Psoas muscle (tissue), 8 donors: ENCODE data around the gene HSPB9. TPM values are rescaled to one million over a fixed set of nuclear protein-coding genes. Genes with fewer than 3 reads are reported as not detected.

Source experiments
- ATAC-seq, 4 donors: fragments of 200-7000 bp; cut with Tn5 transposase; one replicate each; pipeline ENCODE4 v1.9.1; 2020; ENCODE audit warnings: moderate library complexity in 3 of 4, mild to moderate bottlenecking in 2 of 4
- DNase-seq, 2 donors: peaks; one replicate each; pipeline ENCODE4 v3.0.0-alpha.2; 2020
- H3K27ac ChIP-seq: fragments of 200-600 bp; one replicate; pipeline ENCODE4 v1.8.0; 2022
- H3K27me3 ChIP-seq, 3 donors: fragments of 200-600 bp in 1 of 3; one replicate each; pipeline versions ENCODE4 v1.6.1 to v1.8.0; 2013 to 2022; ENCODE audit warnings: low read length in 2 of 3, mild to moderate bottlenecking in 2 of 3, moderate library complexity in 1 of 3; ENCODE audit not compliant: insufficient read depth in 3 of 3
- H3K36me3 ChIP-seq, 2 donors: fragments of 200-600 bp in 1 of 2; one replicate each; pipeline versions ENCODE4 v1.6.1 to v1.8.0; 2013 to 2022; ENCODE audit warnings: low read depth in 1 of 2, mild to moderate bottlenecking in 1 of 2, moderate library complexity in 1 of 2; ENCODE audit not compliant: insufficient read depth in 1 of 2
- H3K4me1 ChIP-seq: fragments of 200-600 bp; one replicate; pipeline ENCODE4 v1.8.0; 2022
- H3K4me3 ChIP-seq: fragments of 200-600 bp; one replicate; pipeline ENCODE4 v1.8.0; 2022; ENCODE audit warnings: mild to moderate bottlenecking
- H3K9me3 ChIP-seq: fragments of 200-600 bp; one replicate; pipeline ENCODE4 v1.8.0; 2022
- WGBS, 3 donors: extraction: QIAGEN DNeasy Blood & Tissue Kit; methylation state at CpG; one replicate each; pipeline versions ENCODE4 v1.1.6 to v1.1.7; 2013; 5-methylcytosine and 5-hydroxymethylcytosine counted together
- intact Hi-C, 2 donors: fragments of 100-400 bp; cut with DNase I; formaldehyde crosslinking; loops; one replicate each; pipeline versions ENCODE4 v1.11.0 to v1.14.2; 2022
- polyA plus RNA-seq, 3 donors: library from polyadenylated mRNA; stranded (reverse); fragments of 200-250 nt; gene quantifications; one replicate each; pipeline ENCODE4 v1.2.3, GENCODE V29; 2013
- total RNA-seq, 4 donors: library from RNA; stranded (reverse); fragmentation: NEBNext Ultra II Directional in 2 of 4; extraction: Animal tissue kit (Norgen Biotek cat#: 25700) in 2 of 4; gene quantifications; one replicate each; pipeline versions ENCODE4 v1.2.1 to v1.2.4, GENCODE V29; 2021 to 2023
- TF ChIP-seq, protein P1 (sequence below): fragments of 200-600 bp; IDR thresholded peaks from one replicate; pipeline ENCODE4 v1.8.0; 2022; ENCODE audit warnings: antibody characterized with exemption
- donor health status: healthy with polysubstance abuse.
- donor health status: DM: no; HTN: no; CAD: no; lungs with moderate emphysema.
- donor health status: Bipolar disorder and iron deficiency.
- donor health status: healthy.
- donor health status: DM: yes; HTN: yes; CAD: no.
- donor health status: DM: no; HTN: no; CAD: no.
- donor health status: DM: no; HTN: no; CAD: no.
- donor health status: DM: yes; HTN: yes; CAD: no.

HSPB9 gene
- total and polyA plus RNA-seq, 7 donors = 0.03 to 0.53 (median 0.43) TPM; not detected in 4

DNA sequence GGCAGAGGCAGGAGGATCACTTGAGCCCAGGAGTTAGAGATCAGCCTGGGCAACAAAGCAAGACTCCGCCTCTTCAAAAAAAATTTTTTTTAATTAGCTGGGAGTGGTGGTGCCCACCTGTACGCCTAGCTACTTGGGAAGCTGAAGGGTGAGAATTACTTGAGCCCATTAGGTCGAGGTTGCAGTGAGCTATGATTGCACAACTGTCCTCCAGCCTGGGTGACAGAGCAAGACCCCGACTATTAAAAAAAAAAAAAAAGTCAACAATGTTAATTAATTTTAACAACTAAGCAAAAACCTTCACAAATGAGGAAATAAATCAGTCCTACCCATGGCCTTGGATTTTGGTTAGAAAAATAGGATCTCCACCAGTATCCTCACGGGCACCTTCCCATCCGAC, 15.5 kb upstream of the HSPB9 start:
- TF ChIP-seq, protein P1, sequence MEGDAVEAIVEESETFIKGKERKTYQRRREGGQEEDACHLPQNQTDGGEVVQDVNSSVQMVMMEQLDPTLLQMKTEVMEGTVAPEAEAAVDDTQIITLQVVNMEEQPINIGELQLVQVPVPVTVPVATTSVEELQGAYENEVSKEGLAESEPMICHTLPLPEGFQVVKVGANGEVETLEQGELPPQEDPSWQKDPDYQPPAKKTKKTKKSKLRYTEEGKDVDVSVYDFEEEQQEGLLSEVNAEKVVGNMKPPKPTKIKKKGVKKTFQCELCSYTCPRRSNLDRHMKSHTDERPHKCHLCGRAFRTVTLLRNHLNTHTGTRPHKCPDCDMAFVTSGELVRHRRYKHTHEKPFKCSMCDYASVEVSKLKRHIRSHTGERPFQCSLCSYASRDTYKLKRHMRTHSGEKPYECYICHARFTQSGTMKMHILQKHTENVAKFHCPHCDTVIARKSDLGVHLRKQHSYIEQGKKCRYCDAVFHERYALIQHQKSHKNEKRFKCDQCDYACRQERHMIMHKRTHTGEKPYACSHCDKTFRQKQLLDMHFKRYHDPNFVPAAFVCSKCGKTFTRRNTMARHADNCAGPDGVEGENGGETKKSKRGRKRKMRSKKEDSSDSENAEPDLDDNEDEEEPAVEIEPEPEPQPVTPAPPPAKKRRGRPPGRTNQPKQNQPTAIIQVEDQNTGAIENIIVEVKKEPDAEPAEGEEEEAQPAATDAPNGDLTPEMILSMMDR = no peak
- WGBS, 3 donors = 76 to 81% (median 80%) methylated on average over 6 of the region's 6 CpGs
- DNase-seq (no peak), ATAC-seq (no peak)
- Histone ChIP-seq H3K27me3 (no peaks in the 10 kb centered on the region), H3K27ac (no peak overlapping the region), H3K9me3 (no peaks in the 10 kb centered on the region), H3K4me3 (peak overlapping the region; percentile 39), H3K4me1 (peaks cover 17% of the 10 kb centered on the region), H3K36me3 (peaks cover 0 to 15% of the 10 kb centered on the region in 2 donors)
- intact Hi-C loops = no loop called here

DNA sequence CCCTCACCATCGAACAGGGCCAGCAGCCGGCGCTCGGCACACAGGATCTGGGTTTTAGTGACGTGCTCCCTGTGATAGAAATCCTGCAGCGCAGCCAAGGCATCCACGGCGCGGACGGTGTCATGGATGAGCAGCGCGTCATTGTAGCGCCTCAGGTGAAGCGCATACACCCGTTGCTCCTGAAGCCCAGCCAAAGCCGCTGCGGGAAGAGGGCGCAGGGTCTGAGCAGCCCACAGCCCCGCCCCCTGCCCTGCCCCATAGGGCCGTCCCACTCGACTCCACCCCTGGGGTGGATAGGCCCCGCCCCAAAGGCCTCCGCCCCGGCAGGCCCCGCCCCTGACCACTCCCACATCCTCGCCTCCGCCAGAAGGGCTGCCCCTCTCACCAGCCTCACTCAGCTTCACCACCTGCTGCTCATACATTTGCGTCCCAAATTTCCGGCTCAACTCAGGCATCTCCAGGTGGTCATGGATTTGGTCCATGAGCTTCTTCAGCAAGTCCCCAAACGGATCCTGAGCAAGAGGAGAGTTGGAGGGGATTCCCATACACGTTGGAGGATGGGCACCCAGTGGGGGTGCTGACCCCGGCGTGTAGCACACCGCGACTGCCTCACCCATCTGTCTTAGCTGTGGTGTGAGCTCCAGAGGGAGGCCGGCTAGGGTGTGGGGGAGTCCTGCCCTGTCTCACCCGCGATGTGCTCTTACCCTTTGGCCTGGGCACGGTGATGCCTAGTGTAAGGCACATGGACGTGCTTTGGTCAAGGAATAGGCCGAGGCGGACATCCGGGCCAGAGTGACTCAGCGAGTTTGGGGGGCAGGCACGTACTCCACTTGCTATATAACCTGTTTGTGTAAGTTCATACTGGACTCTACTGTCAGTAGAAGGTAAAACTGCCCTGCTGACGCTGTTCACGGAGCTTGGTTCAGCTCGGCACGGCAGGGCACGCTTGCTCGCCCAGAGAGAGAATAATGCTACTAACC, 14.7 kb upstream of the HSPB9 start:
- intact Hi-C loops = no loop called here
- H3K9me3 ChIP-seq = no peaks in the 10 kb centered on the region
- DNase-seq = peak; percentile 78 to 83

DNA sequence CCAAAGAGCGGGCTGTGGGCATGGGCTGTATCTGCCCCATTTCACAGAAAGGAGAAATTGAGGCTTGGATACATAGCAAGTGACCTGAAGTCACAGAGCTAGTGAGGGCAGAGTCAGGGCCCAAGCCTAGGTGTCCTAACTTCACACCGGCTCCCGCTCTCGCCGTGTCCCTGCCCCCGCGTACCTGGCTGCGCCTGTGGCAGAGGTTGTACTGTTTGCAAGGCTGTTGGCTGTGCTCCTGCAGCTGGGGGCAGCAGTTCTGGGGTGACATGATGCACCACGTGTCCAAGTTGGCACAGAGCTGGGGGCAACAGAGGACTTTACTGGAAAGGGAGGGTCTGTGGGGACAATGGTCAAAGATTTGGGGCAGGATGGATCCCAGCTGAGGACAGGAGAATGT, 13.5 kb upstream of the HSPB9 start:
- TF ChIP-seq, protein P1 = no peak
- Histone ChIP-seq H3K27me3 (no peaks in the 10 kb centered on the region), H3K4me3 (no peak overlapping the region), H3K27ac (no peak overlapping the region), H3K4me1 (peaks cover 21% of the 10 kb centered on the region), H3K36me3 (peaks cover 0 to 23% of the 10 kb centered on the region in 2 donors), H3K9me3 (no peaks in the 10 kb centered on the region)
- WGBS, 3 donors = 88 to 93% (median 91%) methylated on average over 9 of the region's 9 CpGs
- intact Hi-C loops = no loop called here
- no peak for DNase-seq
- no peak for ATAC-seq

More for the DNA sequence above, 14.7 kb upstream of the HSPB9 start:
- H3K27ac ChIP-seq = no peak overlapping the region
- peaks cover 0 to 15% of the 10 kb centered on the region in 2 donors for H3K36me3 ChIP-seq
- H3K4me1 ChIP-seq = peaks cover 17% of the 10 kb centered on the region
- ATAC-seq = peak; percentile 68 to 90 (median 82)
- WGBS, 3 donors = 55 to 63% (median 55%) methylated on average over 44 to 51 of the region's 51 CpGs
- H3K4me3 ChIP-seq = peak overlapping the region; percentile 39
- TF ChIP-seq, protein P1 = no peak
- H3K27me3 ChIP-seq = no peaks in the 10 kb centered on the region

DNA sequence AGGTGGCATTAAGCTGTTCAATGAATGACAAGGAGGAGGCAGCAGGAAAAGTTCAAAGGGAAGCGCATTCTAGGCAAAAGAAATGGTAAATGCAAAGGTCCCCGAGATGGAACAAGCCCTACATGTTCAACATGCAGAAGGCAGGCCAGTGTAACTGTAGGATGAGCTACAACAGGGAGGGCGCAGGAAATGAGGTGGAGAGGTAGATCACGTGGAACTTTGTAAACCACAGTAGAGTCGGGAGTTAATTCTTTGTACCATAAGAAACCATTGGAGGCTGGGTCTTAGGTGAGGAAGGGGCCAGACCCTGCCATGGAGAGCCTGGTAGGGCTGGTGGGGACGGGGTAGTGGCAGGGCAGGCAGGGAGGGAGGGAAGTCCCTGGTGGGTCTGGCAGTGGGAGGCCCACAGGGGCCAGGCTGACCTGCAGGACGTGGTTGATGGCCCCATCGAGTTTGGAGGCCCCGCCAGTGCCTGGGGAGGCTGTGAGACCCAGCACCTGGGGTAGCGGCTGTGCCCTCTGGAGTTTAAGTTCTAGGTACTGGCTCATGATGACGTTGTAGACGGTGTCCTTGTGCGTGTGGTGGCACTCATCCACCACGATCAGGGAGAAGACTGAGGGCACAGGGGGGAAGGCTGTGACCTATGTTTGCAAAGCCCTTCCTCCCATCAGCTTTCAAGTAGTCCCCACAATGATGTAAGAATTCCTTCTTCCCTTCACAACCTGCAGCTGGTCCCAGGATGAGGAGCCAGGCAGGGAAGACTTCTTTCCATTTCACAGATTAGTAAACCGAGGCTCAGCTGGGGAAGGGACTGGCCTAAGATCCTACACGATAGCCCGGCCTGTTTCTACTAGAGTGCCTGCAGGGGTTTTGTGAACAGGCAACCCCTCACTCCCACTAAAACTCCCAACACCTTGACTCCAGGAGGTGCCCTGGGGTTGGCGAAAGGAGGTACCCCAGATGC, 12.0 kb upstream of the HSPB9 start:
- TF ChIP-seq, protein P1 = no peak
- ATAC-seq = no peak
- Histone ChIP-seq H3K4me1 (peaks cover 21% of the 10 kb centered on the region), H3K27me3 (no peaks in the 10 kb centered on the region), H3K36me3 (peaks cover 0 to 29% of the 10 kb centered on the region in 2 donors), H3K27ac (peak overlapping the region; percentile 85), H3K9me3 (no peaks in the 10 kb centered on the region), H3K4me3 (no peak overlapping the region)
- no peak for DNase-seq
- intact Hi-C loops = loop anchor here in 1 of 2 donors (10.0 kb wide), 1 partner anchor 294 kb away; no protein-coding TSS in a partner anchor
- WGBS, 3 donors = 91 to 92% (median 91%) methylated on average over 16 to 18 of the region's 18 CpGs
